Smooth muscle cell (in vitro differentiated cells): ENCODE results near the gene LYSET. TPM values are rescaled to one million over a fixed set of nuclear protein-coding genes. Genes with fewer than 3 reads are reported as not detected.

ENCODE experiments used
- DNase-seq: peaks from one replicate; lab custom pipeline; 2025; ENCODE audit not compliant: unreplicated experiment; lab: John Stamatoyannopoulos, UW
- H2AFZ ChIP-seq: fragments of 200-600 bp; sonication (generic); 2 replicates; pipeline ENCODE4 v1.6.0; 2016; ENCODE audit warnings: antibody characterized with exemption, low read depth, mild to moderate bottlenecking
- H3F3A ChIP-seq: fragments of 200-600 bp; sonication (generic); 2 replicates; pipeline ENCODE4 v1.6.0; 2017; ENCODE audit warnings: antibody characterized with exemption, low read depth
- H3K27ac ChIP-seq: fragments of 200-600 bp; sonication (generic); 2 replicates; pipeline ENCODE4 v1.5.1; 2016; ENCODE audit warnings: low read depth, mild to moderate bottlenecking
- H3K27me3 ChIP-seq: fragments of 200-600 bp; sonication (generic); 2 replicates; pipeline ENCODE4 v1.6.1; 2016; ENCODE audit warnings: low read depth, mild to moderate bottlenecking
- H3K36me3 ChIP-seq: fragments of 200-600 bp; sonication (generic); 2 replicates; pipeline ENCODE4 v1.5.1; 2016; ENCODE audit warnings: low read depth
- H3K4me1 ChIP-seq: fragments of 200-600 bp; sonication (generic); 2 replicates; pipeline ENCODE4 v1.5.1; 2016; ENCODE audit warnings: low read depth
- H3K4me2 ChIP-seq: fragments of 200-600 bp; sonication (generic); 2 replicates; pipeline ENCODE4 v1.6.0; 2016; ENCODE audit warnings: mild to moderate bottlenecking
- H3K4me3 ChIP-seq: fragments of 200-600 bp; sonication (generic); 2 replicates; pipeline ENCODE4 v1.5.1; 2016; ENCODE audit warnings: mild to moderate bottlenecking
- H3K79me2 ChIP-seq: fragments of 200-600 bp; sonication (generic); 2 replicates; pipeline ENCODE4 v1.6.0; 2016; ENCODE audit warnings: low read depth, mild to moderate bottlenecking
- H3K9ac ChIP-seq: fragments of 200-600 bp; sonication (generic); 2 replicates; pipeline ENCODE4 v1.6.0; 2016; ENCODE audit warnings: low read depth
- H3K9me3 ChIP-seq: fragments of 200-600 bp; sonication (generic); replicated peaks from 2 replicates; pipeline ENCODE4 v1.5.1; 2016; ENCODE audit warnings: low read depth
- H4K20me1 ChIP-seq: fragments of 200-600 bp; sonication (generic); 2 replicates; pipeline ENCODE4 v1.6.0; 2016; ENCODE audit warnings: low read depth
- WGBS: methylation state at CpG from one replicate; pipeline ENCODE4 v1.1.7; 2016; ENCODE audit warnings: low lambda C conversion rate; 5-methylcytosine and 5-hydroxymethylcytosine counted together
- polyA plus RNA-seq: library from polyadenylated mRNA; unstranded; fragments of >200 nt; fragmentation: Nextera tagmentation; extraction: Ambion mirVana; gene quantifications from 2 replicates; pipeline ENCODE4 v1.2.1, GENCODE V29; 2016
- total RNA-seq: library from RNA; depleted of rRNA; stranded (reverse); fragments of >200 nt; gene quantifications from 2 replicates; pipeline ENCODE4 v1.2.3, GENCODE V29; 2014
- TF ChIP-seq, protein P1 (sequence below): fragments of 200-600 bp; sonication (generic); IDR thresholded peaks from 2 replicates; pipeline ENCODE4 v1.5.1; 2017; ENCODE audit warnings: borderline replicate concordance, mild to moderate bottlenecking, antibody characterized with exemption; ENCODE audit not compliant: insufficient read depth, poor library complexity, severe bottlenecking

LYSET gene
- total and polyA plus RNA-seq, 2 experiments from 2014 or later: 7.9 to 17.9 TPM

DNA sequence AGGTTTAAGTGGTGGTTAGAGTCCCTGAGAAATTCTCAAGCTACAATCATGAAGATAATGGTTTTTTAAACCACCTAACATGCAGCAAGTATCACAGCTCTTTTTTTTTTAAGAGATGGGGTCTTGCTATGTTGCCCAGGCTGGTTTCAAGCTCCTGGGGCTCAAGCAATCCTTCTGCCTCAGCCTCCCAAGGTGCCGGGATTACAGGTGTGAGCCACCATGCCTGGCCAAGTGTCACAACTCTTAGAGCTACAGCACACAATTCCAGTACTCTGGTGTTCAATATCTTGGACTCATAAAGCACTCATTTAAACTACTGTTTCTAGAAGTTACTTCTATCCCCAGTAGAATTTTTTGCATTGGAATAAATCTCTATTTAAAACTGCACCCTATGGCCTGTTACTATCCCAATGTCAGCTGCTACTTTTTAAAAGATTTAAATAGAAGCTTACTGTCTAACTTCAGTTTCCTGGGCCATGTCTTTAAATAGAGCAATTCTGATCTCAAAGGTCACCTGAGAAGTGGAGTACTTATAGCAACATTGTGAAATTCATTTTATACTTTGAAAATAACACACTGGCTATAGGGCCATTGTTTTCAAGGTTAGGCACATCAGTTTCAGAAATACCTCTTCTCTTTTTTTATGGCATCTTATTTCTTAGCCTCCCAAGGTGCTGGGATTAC, 10.3 kb downstream of the LYSET start:
- H3K4me1 ChIP-seq: no peaks in the 10 kb centered on the region
- no peaks in the 10 kb centered on the region for H3K9me3 ChIP-seq
- H3K27me3 ChIP-seq: no peaks in the 10 kb centered on the region
- H4K20me1 ChIP-seq: no peaks in the 10 kb centered on the region
- TF ChIP-seq, protein P1, sequence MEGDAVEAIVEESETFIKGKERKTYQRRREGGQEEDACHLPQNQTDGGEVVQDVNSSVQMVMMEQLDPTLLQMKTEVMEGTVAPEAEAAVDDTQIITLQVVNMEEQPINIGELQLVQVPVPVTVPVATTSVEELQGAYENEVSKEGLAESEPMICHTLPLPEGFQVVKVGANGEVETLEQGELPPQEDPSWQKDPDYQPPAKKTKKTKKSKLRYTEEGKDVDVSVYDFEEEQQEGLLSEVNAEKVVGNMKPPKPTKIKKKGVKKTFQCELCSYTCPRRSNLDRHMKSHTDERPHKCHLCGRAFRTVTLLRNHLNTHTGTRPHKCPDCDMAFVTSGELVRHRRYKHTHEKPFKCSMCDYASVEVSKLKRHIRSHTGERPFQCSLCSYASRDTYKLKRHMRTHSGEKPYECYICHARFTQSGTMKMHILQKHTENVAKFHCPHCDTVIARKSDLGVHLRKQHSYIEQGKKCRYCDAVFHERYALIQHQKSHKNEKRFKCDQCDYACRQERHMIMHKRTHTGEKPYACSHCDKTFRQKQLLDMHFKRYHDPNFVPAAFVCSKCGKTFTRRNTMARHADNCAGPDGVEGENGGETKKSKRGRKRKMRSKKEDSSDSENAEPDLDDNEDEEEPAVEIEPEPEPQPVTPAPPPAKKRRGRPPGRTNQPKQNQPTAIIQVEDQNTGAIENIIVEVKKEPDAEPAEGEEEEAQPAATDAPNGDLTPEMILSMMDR: no peak
- no peak overlapping the region for H2AFZ ChIP-seq
- no peaks in the 10 kb centered on the region for H3K36me3 ChIP-seq
- no peaks in the 10 kb centered on the region for H3F3A ChIP-seq
- H3K4me2 ChIP-seq: no peak overlapping the region
- peaks cover 3% of the 10 kb centered on the region for H3K79me2 ChIP-seq
- DNase-seq: no peak
- no peak overlapping the region for H3K27ac ChIP-seq
- H3K4me3 ChIP-seq: no peak overlapping the region
- H3K9ac ChIP-seq: no peak overlapping the region
- 90% methylated on average over 1 of the region's 1 CpG for WGBS

DNA sequence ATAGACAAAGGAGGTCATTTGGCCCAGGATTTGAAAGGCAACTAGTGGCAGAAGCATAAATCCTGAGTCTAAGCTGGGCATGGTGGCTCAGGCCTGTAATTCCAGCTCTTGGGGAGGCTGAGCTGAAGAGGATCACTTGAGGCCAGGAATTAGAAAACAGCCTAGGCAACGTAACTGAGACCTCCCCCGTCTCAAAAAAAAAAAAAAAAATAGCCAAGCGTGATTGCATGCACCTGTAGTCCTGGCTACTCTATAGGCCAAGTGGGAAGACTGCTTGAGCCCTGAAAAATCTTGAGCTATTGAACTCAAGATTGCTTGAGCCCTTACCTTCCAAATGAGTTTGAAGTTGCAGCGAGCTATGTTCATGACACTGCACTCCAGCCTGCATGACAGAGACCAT, 13.9 kb downstream of the LYSET start:
- no peaks in the 10 kb centered on the region for H3K9me3 ChIP-seq
- no peak overlapping the region for H3K4me2 ChIP-seq
- H3K4me1 ChIP-seq: no peaks in the 10 kb centered on the region
- 95% methylated on average over 4 of the region's 4 CpGs for WGBS
- H3K27ac ChIP-seq: no peak overlapping the region
- H4K20me1 ChIP-seq: no peaks in the 10 kb centered on the region
- no peak for DNase-seq
- H3K27me3 ChIP-seq: no peaks in the 10 kb centered on the region
- no peaks in the 10 kb centered on the region for H3F3A ChIP-seq
- TF ChIP-seq, protein P1: no peak
- no peaks in the 10 kb centered on the region for H3K36me3 ChIP-seq
- H3K9ac ChIP-seq: no peak overlapping the region
- peaks cover 11% of the 10 kb centered on the region for H3K79me2 ChIP-seq
- H2AFZ ChIP-seq: no peak overlapping the region
- no peak overlapping the region for H3K4me3 ChIP-seq

DNA sequence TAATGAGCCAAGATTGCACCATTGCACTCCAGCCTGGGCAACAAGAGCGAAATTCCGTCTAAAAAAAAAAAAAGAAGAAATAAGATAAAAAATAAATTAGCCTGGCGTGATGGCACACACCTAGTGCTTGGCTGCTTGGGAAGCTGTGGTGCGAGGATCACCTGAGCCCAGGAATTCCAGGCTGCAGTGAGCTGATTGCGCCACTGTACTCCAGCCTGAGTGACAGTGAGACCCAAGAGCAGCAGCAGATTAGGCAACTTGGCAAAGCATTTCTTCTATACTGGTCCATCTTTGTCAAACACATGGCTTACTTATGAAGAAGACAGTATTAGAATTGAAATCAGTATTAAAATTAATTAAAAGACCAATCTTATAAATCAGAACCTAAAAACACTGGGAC, 15.4 kb downstream of the LYSET start:
- Histone ChIP-seq H3K4me3 (no peak overlapping the region), H4K20me1 (no peaks in the 10 kb centered on the region), H3K9me3 (no peaks in the 10 kb centered on the region), H3K36me3 (no peaks in the 10 kb centered on the region), H3F3A (no peaks in the 10 kb centered on the region), H3K4me1 (no peaks in the 10 kb centered on the region), H3K4me2 (no peak overlapping the region), H3K27ac (no peak overlapping the region), H2AFZ (no peak overlapping the region), H3K9ac (no peak overlapping the region), H3K79me2 (peaks cover 15% of the 10 kb centered on the region), H3K27me3 (no peaks in the 10 kb centered on the region)
- over 99% methylated on average over 5 of the region's 5 CpGs for WGBS
- TF ChIP-seq, protein P1: no peak
- DNase-seq: no peak

- Histone ChIP-seq H3K27me3 (no peaks in the 10 kb centered on the region), H3K9me3 (no peaks in the 10 kb centered on the region), H3K4me1 (peaks cover 2% of the 10 kb centered on the region), H3F3A (no peaks in the 10 kb centered on the region), H3K9ac (no peak overlapping the region), H3K4me3 (no peak overlapping the region), H2AFZ (no peak overlapping the region), H3K4me2 (no peak overlapping the region), H3K79me2 (peaks cover 22% of the 10 kb centered on the region), H3K36me3 (no peaks in the 10 kb centered on the region), H3K27ac (no peak overlapping the region), H4K20me1 (no peaks in the 10 kb centered on the region)
- no peak for DNase-seq
- WGBS: 98% methylated on average over 7 of the region's 7 CpGs
- TF ChIP-seq, protein P1: no peak
Observed at GRCh38 chr14:93201155-93201704, 16.1 kb downstream of the LYSET start.
